Astrocyte (in vitro differentiated cells and primary cell): ENCODE results near the gene MYPN. TPM values are rescaled to one million over a fixed set of nuclear protein-coding genes. Genes with fewer than 3 reads are reported as not detected.
"Not testable (repeated sequence)": the region's sequence is repeated elsewhere in the genome, so short reads cannot be mapped to it uniquely, and the experiment has no call there.

Experiments
- DNase-seq: peaks from one replicate; pipeline ENCODE4 v3.0.0-alpha.2; 2010; ENCODE audit warnings: low read depth
- FAIRE-seq: peaks from 2 replicates; lab custom pipeline; 2011; peaks lifted over from hg19 to GRCh38; lab: Jason Lieb, UNC
- H2AFZ ChIP-seq: 2 replicates; pipeline ENCODE4 v1.6.0; 2012; ENCODE audit warnings: low read depth, low read length, inconsistent platforms
- H3K27ac ChIP-seq: 2 replicates; pipeline ENCODE4 v1.5.1; 2011; ENCODE audit warnings: low read depth, low read length, inconsistent platforms
- H3K27me3 ChIP-seq: 2 replicates; pipeline ENCODE4 v1.6.0; 2011; ENCODE audit warnings: low read length, inconsistent platforms; ENCODE audit not compliant: insufficient read depth
- H3K36me3 ChIP-seq: 2 replicates; pipeline ENCODE4 v1.5.1; 2011; ENCODE audit warnings: low read length, inconsistent platforms; ENCODE audit not compliant: insufficient read depth
- H3K4me1 ChIP-seq: 2 replicates; pipeline ENCODE4 v1.5.1; 2011; ENCODE audit warnings: low read length, inconsistent platforms; ENCODE audit not compliant: insufficient read depth
- H3K4me2 ChIP-seq: 2 replicates; pipeline ENCODE4 v1.6.0; 2012; ENCODE audit warnings: low read length, inconsistent platforms
- H3K4me3 ChIP-seq: 2 replicates; pipeline ENCODE4 v1.5.1; 2011; ENCODE audit warnings: low read depth, mild to moderate bottlenecking, low read length, inconsistent platforms; ENCODE audit not compliant: insufficient read depth
- H3K79me2 ChIP-seq: 2 replicates; pipeline ENCODE4 v1.6.0; 2012; ENCODE audit warnings: mild to moderate bottlenecking, low read length, inconsistent platforms; ENCODE audit not compliant: insufficient read depth
- H3K9ac ChIP-seq: 2 replicates; pipeline ENCODE4 v1.6.0; 2012; ENCODE audit warnings: mild to moderate bottlenecking, low read length, inconsistent platforms
- H3K9me3 ChIP-seq: 2 replicates; pipeline ENCODE4 v1.5.1; 2012; ENCODE audit warnings: low read depth, mild to moderate bottlenecking, low read length, inconsistent platforms; ENCODE audit not compliant: insufficient read depth
- H4K20me1 ChIP-seq: 2 replicates; pipeline ENCODE4 v1.6.0; 2012; ENCODE audit warnings: low read length, inconsistent platforms; ENCODE audit not compliant: insufficient read depth
- H3K27ac Mint-ChIP-seq: one replicate; pipeline ENCODE4 v1.8.0; 2021; ENCODE audit warnings: mild to moderate bottlenecking, mixed read lengths; ENCODE audit not compliant: unreplicated experiment
- H3K27me3 Mint-ChIP-seq: one replicate; pipeline ENCODE4 v1.8.0; 2021; ENCODE audit warnings: low read depth, mixed read lengths; ENCODE audit not compliant: unreplicated experiment
- H3K36me3 Mint-ChIP-seq: one replicate; pipeline ENCODE4 v1.8.0; 2021; ENCODE audit warnings: low read depth, mixed read lengths; ENCODE audit not compliant: unreplicated experiment
- H3K4me1 Mint-ChIP-seq: one replicate; pipeline ENCODE4 v1.8.0; 2021; ENCODE audit warnings: low read depth, mixed read lengths; ENCODE audit not compliant: unreplicated experiment
- H3K4me3 Mint-ChIP-seq: one replicate; pipeline ENCODE4 v1.8.0; 2021; ENCODE audit warnings: mild to moderate bottlenecking, moderate library complexity, mixed read lengths; ENCODE audit not compliant: unreplicated experiment
- H3K9me3 Mint-ChIP-seq: one replicate; pipeline ENCODE4 v1.8.0; 2021; ENCODE audit warnings: mild to moderate bottlenecking, mixed read lengths; ENCODE audit not compliant: unreplicated experiment
- EZH2 ChIP-seq: IDR thresholded peaks from 2 replicates; pipeline ENCODE4 v1.6.1; 2012; ENCODE audit warnings: mild to moderate bottlenecking, low read length, inconsistent platforms; ENCODE audit not compliant: insufficient read depth
- total RNA-seq: library from RNA; stranded (reverse); gene quantifications from 2 replicates; pipeline ENCODE4 v1.2.1, GENCODE V29; 2021
- TF ChIP-seq, protein P1 (sequence below): IDR thresholded peaks from 2 replicates; pipeline ENCODE4 v1.5.1; 2011; ENCODE audit warnings: low read depth, mild to moderate bottlenecking, inconsistent platforms, low read length, moderate library complexity; ENCODE audit not compliant: insufficient read depth

MYPN gene
- total RNA-seq, 1 donor from 2014 or later: 0.11 TPM

DNA sequence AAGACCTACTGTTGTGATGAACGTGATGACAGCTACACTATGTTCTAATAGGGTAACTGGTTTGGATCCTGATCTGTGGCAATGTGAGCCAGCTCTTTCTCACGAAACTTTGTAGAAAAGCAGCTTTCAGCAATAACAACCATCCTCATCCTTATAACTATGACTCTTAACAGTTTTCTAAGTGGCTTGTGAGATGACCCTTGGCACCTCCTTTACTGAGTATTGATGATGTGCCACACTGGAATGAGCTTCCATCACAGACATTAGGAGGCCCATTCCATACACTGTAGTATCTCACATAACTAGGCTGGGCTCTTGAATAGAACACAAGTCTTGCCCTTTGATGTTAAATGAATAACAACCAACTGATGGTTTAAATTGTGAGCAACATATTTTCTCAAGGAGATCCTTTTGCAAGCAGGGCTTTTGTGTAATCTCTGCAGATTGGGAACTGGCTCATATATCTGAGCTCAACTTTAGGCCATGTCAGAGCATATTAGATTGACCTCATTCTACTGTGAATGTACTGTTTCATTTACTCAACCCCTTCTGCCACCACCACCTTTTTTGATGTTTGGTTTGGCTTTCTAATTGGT, 46.4 kb downstream of the MYPN start:
- FAIRE-seq: no peak
- no peak for TF ChIP-seq EZH2
- TF ChIP-seq, protein P1, sequence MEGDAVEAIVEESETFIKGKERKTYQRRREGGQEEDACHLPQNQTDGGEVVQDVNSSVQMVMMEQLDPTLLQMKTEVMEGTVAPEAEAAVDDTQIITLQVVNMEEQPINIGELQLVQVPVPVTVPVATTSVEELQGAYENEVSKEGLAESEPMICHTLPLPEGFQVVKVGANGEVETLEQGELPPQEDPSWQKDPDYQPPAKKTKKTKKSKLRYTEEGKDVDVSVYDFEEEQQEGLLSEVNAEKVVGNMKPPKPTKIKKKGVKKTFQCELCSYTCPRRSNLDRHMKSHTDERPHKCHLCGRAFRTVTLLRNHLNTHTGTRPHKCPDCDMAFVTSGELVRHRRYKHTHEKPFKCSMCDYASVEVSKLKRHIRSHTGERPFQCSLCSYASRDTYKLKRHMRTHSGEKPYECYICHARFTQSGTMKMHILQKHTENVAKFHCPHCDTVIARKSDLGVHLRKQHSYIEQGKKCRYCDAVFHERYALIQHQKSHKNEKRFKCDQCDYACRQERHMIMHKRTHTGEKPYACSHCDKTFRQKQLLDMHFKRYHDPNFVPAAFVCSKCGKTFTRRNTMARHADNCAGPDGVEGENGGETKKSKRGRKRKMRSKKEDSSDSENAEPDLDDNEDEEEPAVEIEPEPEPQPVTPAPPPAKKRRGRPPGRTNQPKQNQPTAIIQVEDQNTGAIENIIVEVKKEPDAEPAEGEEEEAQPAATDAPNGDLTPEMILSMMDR: no peak
- no peaks in the 10 kb centered on the region for H3K36me3 ChIP-seq
- H3K4me1 ChIP-seq: peaks cover 26% of the 10 kb centered on the region
- no peaks in the 10 kb centered on the region for H3K27me3 ChIP-seq
- no peak overlapping the region for H3K4me3 ChIP-seq
- no peaks in the 10 kb centered on the region for H3K27me3 Mint-ChIP-seq
- no peak overlapping the region for H3K9ac ChIP-seq
- H3K4me1 Mint-ChIP-seq: peaks cover 18% of the 10 kb centered on the region
- H3K27ac Mint-ChIP-seq: no peak overlapping the region
- no peaks in the 10 kb centered on the region for H3K9me3 ChIP-seq
- no peak overlapping the region for H3K4me2 ChIP-seq
- no peaks in the 10 kb centered on the region for H3K79me2 ChIP-seq
- no peaks in the 10 kb centered on the region for H3K36me3 Mint-ChIP-seq
- no peak overlapping the region for H3K27ac ChIP-seq
- DNase-seq: peak; percentile 42
- H2AFZ ChIP-seq: no peak overlapping the region
- no peaks in the 10 kb centered on the region for H4K20me1 ChIP-seq
- H3K9me3 Mint-ChIP-seq: no peaks in the 10 kb centered on the region
- no peak overlapping the region for H3K4me3 Mint-ChIP-seq

DNA sequence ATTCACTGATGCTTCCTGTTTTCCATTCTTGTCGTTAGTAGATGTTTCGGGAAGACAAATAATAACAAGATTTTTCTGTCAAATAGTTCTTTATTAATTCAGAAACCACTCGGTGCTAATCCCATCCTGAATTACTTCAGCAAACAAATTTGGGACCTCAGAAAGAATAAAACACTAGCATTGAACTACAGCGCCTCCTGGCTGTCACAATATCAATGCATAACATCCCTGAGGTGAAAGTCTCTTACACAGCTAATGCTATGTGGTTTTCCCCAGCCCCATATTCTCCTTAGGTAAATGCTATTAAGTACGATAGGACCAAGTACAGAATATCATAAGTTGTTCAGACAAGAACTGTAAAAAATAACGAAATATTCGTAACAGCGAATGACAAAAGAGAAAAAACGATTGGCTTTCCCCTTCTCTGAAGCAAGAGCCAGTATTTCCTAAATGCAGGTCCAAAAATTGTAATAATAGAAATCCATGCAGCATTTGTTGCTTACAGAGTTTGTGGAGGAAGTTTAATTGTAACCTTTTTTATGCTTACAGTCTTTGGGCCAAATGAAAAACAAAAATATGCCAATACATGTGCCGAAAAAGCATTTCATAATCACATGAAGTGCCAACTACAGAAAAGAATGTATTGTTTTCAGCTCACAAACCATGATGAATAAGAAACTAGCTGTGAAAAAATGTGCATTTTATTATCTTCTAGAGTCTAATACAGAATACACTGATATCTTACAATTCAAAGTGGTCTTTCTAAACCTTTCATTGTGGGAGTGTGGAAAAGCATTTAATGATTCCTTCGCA, 47.3 kb downstream of the MYPN start:
- Histone ChIP-seq H3K36me3 (no peaks in the 10 kb centered on the region), H3K27me3 (no peaks in the 10 kb centered on the region), H3K9ac (no peak overlapping the region), H3K4me1 (peaks cover 26% of the 10 kb centered on the region), H3K9me3 (no peaks in the 10 kb centered on the region), H3K27ac (no peak overlapping the region), H3K4me3 (no peak overlapping the region), H2AFZ (no peak overlapping the region), H4K20me1 (no peaks in the 10 kb centered on the region), H3K4me2 (no peak overlapping the region), H3K79me2 (no peaks in the 10 kb centered on the region)
- Mint-ChIP-seq H3K4me3 (no peak overlapping the region), H3K27ac (no peak overlapping the region), H3K4me1 (peaks cover 18% of the 10 kb centered on the region), H3K36me3 (no peaks in the 10 kb centered on the region), H3K27me3 (no peaks in the 10 kb centered on the region), H3K9me3 (no peaks in the 10 kb centered on the region)
- FAIRE-seq (no peak), DNase-seq (peak; percentile 51)
- no peak for TF ChIP-seq EZH2
- TF ChIP-seq, protein P1: peak; percentile 93

DNA sequence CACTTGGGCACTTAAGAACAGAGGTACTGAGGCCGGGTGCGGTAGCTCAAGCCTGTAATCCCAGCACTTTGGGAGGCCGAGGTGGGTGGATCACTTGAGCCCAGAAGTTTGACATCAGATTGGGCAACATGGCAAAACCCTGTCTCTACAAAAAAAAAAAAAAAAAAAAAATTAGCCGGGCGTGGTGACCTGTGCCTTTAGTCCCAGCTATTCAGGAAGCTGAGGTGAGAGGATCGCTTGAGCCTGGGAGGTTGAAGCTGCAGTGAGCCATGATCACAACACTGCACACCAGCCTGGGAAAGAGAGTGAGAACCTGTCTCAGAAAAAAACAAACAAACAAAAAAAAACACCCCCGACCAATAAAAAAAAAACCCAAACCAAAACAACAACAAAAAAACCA, 48.2 kb downstream of the MYPN start:
- not testable (repeated sequence) for DNase-seq, H3K4me2 ChIP-seq, H3K9me3 ChIP-seq, H3K27me3 ChIP-seq, H3K36me3 Mint-ChIP-seq, H3K79me2 ChIP-seq, H3K27ac ChIP-seq, H3K27me3 Mint-ChIP-seq, H3K27ac Mint-ChIP-seq, H2AFZ ChIP-seq, H3K36me3 ChIP-seq, H3K4me3 ChIP-seq, H3K9ac ChIP-seq, H3K9me3 Mint-ChIP-seq, H3K4me3 Mint-ChIP-seq, H4K20me1 ChIP-seq, FAIRE-seq
- peaks cover 18% of the 10 kb centered on the region for H3K4me1 Mint-ChIP-seq
- H3K4me1 ChIP-seq: peaks cover 26% of the 10 kb centered on the region
